ENCODE results near the gene BMP7.

- TF ChIP-seq EP300 (IDR thresholded peaks at IDR 0.05), result no peak
- no peak for TF ChIP-seq CTCF (IDR thresholded peaks at IDR 0.05)
These were observed 79.3 kb downstream of the BMP7 start for GRCh38 chr20:57187068-57187634.
